GM20000 (cell line): ENCODE results near the gene FBP1.
"Not testable (repeated sequence)": the region's sequence is repeated elsewhere in the genome, so short reads cannot be mapped to it uniquely, and the experiment has no call there.

Experiments used
- DNase-seq: peaks from one replicate; pipeline ENCODE4 v3.0.0; 2012; ENCODE audit warnings: low spot score
- CTCF ChIP-seq: IDR thresholded peaks from 2 replicates; pipeline ENCODE4 v1.5.1; 2012; ENCODE audit warnings: mild to moderate bottlenecking, control low read depth; ENCODE audit errors: extremely low read depth, missing control alignments

The FBP1 gene

GRCh38 chr9:94603259-94604160 is 35.8 kb downstream of the FBP1 start:
- peak; percentile 79 for TF ChIP-seq CTCF
- DNase-seq: peak; percentile 90

- no peak for TF ChIP-seq CTCF
- no peak for DNase-seq
Observed at GRCh38 chr9:94602666-94603065, 36.7 kb downstream of the FBP1 start.

- DNase-seq: no peak
- no peak for TF ChIP-seq CTCF
Observed at GRCh38 chr9:94600715-94601114, 38.6 kb downstream of the FBP1 start.

- DNase-seq: no peak
- TF ChIP-seq CTCF: no peak
Observed at GRCh38 chr9:94600258-94600657, 39.1 kb downstream of the FBP1 start.

GRCh38 chr9:94599102-94599501 is 40.2 kb downstream of the FBP1 start:
- DNase-seq: no peak
- no peak for TF ChIP-seq CTCF

GRCh38 chr9:94593459-94594345 is 45.6 kb downstream of the FBP1 start, which contains the start of gene FBP2:
FBP2 (minus strand) TSS chr9:94593824; CDS start chr9:94593726, 98 bp downstream.
- DNase-seq: no peak
- no peak for TF ChIP-seq CTCF

GRCh38 chr9:94592683-94593082 is 46.6 kb downstream of the FBP1 start:
- not testable (repeated sequence) for DNase-seq
